ENCODE data around the gene SNTG2. TPM values are rescaled to one million over a fixed set of nuclear protein-coding genes. Genes with fewer than 3 reads are reported as not detected.

The SNTG2 gene
- polyA plus RNA-seq, 4 donors, result 2.0 to 2.7 (median 2.2) TPM

DNA sequence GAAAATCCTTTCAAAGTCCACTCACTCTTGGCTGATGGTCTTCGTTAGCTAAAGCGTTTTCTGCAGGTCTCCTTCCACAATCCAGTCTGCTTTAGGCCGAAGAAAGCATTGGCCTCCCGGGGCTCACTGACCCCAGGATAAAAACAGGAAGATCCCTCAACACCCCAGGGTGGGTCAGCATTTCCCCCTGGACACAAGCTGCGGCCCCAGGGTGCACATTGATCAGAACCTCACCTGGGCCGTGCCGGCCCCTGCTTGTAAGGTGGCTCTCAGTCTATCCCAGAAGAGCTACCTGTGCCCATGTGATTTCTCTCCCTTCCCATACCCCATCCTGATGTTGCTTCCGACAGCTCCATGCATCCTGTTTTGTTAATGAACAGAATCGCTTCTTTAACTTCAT lies 349.6 kb downstream of the SNTG2 start:
- DNase-seq (ENCODE audit: low read depth in 4 of 4, low spot score in 3 of 4), result no peak

- no peak for DNase-seq (ENCODE audit: low read depth in 4 of 4, low spot score in 3 of 4)
Measured at GRCh38 chr2:1301056-1301455, 350.4 kb downstream of the SNTG2 start.

- no peak for DNase-seq (ENCODE audit: low read depth in 4 of 4, low spot score in 3 of 4)
Measured at GRCh38 chr2:1305342-1306013, 354.8 kb downstream of the SNTG2 start.

GRCh38 chr2:1306014-1306686 lies 355.5 kb downstream of the SNTG2 start:
- no peak for DNase-seq (ENCODE audit: low read depth in 4 of 4, low spot score in 3 of 4)

DNA sequence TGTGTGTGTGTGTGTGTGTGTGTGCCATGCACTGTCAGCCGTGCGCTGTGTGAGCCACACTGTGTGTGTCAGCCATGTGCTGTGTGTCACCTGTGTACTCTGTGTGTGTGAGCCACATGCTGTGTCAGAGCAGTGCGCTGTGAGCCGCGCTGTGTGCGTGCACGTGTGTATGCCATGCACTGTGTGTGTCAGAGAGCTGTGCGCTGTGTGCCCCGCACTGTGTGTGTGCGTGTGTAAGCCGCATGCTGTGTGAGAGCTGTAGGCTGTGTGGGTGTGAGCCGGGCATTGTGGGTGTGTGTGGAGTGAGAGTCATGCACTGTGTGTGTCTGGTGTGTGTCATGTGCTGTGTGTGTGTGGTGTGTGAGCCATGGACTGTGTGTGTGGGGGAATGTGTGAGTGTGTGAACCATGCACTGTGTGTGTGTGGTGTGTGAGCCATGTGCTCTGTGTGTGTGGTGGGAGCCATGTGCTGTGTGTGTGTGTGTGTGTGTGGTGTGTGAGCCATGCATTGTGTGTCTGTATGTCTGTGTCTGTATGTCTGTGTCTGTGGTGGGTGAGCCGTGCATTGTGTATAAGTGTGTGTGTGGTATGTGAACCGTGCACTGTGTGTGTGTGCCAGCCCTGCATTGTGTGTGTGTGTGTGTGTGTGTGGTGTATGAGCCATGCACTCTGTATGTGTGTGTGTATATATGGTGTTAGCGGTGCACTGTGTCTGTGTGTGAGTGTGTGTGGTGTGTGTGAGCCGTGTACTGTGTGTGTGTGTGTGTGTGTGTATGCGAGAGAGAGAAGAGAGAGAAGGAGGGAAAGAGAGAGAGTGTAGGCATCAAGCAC lies 356.3 kb downstream of the SNTG2 start:
- no peak for DNase-seq (ENCODE audit: low read depth in 4 of 4, low spot score in 3 of 4)

DNA sequence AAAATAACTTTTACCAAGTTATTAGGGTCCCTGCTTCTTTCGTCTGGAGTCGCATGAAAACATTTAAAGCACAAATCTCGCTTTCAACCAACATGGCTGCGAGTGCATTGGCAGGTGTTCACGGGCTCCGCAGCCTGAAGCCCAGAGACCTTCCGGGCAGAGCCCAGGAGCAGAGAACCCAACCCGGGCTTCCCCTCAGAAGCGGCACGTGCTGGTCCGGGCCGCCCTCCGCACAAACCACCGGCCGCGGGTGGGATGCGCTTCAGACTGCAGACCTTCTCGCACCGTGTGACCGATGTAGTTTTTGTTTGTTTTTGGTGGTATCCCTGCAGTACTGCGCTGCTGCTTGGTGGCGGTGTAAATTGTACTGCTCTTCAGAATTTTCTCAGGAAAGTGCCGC lies 357.0 kb downstream of the SNTG2 start:
- no peak for DNase-seq (ENCODE audit: low read depth in 4 of 4, low spot score in 3 of 4)

DNA sequence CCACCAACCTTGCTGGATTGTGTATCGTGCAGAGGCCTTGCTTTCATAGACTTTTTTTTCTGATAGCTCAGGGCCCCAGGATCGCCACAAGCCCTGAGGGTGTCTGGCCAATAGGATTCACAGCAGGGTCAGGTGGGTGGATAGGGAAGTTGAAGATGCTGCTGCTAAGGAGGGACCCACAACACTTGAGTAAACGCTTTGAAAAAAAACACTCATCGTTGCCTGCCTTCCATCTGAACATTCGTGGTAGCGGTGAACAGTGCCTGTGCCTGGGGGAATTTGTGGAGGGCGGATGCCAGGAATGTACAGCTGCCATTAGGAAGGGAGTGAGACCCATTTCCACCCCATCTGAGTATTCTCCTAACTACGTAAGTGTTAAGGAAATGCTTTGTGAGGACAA lies 358.0 kb downstream of the SNTG2 start:
- no peak for DNase-seq (ENCODE audit: low read depth in 4 of 4, low spot score in 3 of 4)

DNA sequence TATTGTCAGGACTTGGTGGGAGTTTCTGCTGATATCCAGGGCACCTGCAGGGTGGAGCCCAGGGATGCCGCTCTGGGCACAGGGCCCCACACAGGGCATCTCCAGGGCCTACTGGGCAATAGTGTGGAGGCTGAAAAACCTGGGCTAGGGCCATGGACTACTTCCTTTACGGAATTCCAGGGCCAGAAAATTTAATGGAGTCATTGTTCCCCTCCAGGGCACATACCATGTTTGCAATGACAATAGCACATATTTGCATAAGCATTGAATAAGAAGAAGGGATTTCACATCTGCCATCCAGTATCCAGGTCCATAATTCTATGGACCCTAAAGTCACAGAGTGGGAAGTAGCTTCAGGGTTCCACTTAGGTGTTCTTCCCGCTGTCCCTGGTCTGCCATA lies 358.9 kb downstream of the SNTG2 start:
- DNase-seq (ENCODE audit: low read depth in 4 of 4, low spot score in 3 of 4), result no peak

DNA sequence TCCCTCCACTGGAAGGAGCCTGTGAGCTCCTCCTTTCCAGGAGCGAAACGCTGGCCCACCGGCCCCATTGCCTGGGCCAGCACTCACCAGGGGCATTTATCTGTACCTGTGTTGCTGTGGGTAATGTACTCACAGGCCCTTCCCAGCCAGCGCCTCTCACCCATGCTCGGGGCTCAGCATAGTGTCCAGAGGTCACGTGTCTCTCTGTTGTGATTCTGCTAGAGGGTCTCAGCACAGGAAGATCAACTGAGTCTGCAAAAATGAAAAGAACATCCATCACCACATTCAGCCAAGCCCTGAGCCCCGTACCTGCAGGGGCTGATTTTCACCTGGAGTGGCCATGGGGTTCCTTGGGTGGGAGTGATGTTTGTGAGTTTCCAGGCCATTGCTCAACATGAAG lies 359.6 kb downstream of the SNTG2 start:
- no peak for DNase-seq (ENCODE audit: low read depth in 4 of 4, low spot score in 3 of 4)

- no peak for DNase-seq (ENCODE audit: low read depth in 4 of 4, low spot score in 3 of 4)
Measured at GRCh38 chr2:1310866-1311265, 360.2 kb downstream of the SNTG2 start.

DNA sequence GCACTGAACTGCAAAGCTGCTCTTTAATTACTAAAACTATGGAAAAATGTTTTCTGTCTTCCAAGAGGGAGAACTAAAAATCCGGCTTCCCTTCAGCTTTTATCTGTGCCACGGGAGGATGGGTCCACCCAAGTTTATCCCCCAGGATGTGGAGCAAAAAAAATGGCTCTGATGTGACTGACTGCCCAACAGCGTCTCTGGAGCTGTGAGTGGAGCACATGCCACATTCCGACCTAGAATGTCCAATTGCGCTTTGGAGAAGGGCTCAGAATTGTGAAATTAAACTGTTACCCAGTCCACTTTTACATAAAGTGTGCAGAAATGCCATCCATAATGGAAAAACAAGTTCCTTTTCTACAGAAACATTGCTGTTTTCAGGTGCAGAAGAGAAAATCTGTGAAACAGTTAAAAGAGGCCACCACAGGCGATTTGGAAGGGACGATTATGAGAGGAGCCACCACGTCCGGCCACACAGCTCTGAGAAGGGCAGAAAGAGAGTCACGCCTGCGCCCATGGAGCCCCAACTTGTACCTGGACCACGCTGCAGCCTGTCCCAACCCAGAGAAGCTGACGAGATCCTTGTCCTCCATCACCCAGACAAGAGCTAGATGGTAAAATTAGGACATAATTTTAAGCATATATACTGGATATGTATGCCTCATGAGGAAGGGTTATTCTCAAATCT lies 362.7 kb downstream of the SNTG2 start:
- DNase-seq (ENCODE audit: low read depth in 4 of 4, low spot score in 3 of 4), result no peak

GRCh38 chr2:1314254-1314653 lies 363.6 kb downstream of the SNTG2 start:
- DNase-seq (ENCODE audit: low read depth in 4 of 4, low spot score in 3 of 4), result no peak

GRCh38 chr2:1318366-1319009 lies 367.8 kb downstream of the SNTG2 start:
- DNase-seq (ENCODE audit: low read depth in 4 of 4, low spot score in 3 of 4), result no peak

DNA sequence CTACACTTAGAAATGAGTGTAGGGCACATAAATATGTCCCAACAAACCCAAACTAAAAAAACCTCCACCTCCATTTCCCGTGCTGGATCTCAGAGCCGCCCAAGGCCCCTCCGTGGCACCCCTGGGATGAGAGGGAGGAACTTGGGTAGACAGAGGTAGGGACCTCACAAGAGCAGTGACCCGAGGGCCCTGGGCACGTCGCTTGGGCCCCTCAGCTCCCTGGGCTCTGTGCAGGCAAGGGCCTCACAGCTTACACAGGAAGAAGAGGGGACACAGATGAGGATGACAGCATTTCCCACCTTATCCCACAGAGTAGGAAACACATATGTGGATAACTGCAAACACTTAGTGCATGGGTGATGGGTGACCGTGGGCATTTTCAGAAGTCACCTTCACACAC lies 368.7 kb downstream of the SNTG2 start:
- DNase-seq (ENCODE audit: low read depth in 4 of 4, low spot score in 3 of 4), result no peak

DNA sequence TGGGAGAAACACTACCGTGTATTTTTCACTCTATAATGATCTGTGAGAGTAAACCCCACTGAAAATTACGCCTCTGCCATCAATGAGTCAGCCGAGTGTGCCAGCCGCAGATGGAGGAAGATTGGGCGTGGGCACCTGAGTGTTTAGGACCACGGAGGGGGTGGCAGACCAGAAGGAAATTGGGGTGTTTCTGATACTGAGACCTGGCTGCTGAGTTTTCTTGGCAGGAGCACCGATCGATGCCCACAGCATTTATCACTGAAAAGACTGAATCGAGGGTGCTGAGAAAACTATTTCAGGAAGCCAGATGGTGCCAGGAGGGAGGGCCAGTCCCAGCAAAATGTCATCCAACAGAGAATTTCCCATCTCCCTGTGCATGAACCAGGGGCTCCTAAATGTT lies 370.7 kb downstream of the SNTG2 start:
- DNase-seq (ENCODE audit: low read depth in 4 of 4, low spot score in 3 of 4), result no peak

GRCh38 chr2:1324884-1325283 lies 374.2 kb downstream of the SNTG2 start:
- no peak for DNase-seq (ENCODE audit: low read depth in 4 of 4, low spot score in 3 of 4)

DNA sequence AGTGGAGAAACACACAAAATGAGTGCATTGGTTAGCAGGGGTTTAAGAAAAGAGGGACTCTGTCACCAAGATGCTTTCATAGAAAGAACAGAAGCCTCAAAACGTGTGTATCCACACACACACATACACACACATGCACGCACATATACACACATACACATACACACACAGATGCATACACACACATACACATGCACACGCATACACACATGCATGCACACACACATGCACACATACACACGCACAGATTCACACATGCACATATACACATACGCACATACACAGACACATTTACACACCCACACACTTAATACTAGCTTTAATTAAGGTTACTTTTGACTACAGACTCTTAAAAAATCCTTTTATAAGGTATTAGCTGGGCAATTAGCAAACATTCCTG lies 378.0 kb downstream of the SNTG2 start:
- DNase-seq (ENCODE audit: low read depth in 4 of 4, low spot score in 3 of 4), result no peak

- no peak for DNase-seq (ENCODE audit: low read depth in 4 of 4, low spot score in 3 of 4)
Measured at GRCh38 chr2:1339388-1340140, 388.9 kb downstream of the SNTG2 start.

DNA sequence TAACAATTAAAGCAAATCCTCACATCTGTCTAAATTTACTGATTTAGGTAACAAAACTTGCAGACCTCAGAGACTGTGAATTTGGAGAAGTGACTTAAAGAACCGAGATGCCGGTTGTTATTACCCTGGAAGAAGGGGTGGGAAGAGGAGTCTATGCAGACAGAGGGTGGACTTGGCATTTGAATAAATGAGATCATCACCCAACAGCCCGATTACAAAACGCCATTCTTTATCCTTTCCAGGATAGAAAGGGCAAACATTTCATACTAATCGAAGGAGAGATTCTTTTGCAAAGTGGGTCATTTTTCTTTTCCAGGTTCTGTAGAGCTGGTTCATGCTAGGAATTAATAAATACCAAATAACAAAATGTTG lies 389.5 kb downstream of the SNTG2 start:
- no peak for DNase-seq (ENCODE audit: low read depth in 4 of 4, low spot score in 3 of 4)
